Activated T-helper 17 cell treated with anti-CD3 and anti-CD28 coated beads, Interleukin-2, amount 50 U/mL, for 72 hours (primary cell): Measurements from ENCODE around the gene WSB1. TPM values are rescaled to one million over a fixed set of nuclear protein-coding genes. Genes with fewer than 3 reads are reported as not detected.
"Not testable (repeated sequence)": the region's sequence is repeated elsewhere in the genome, so short reads cannot be mapped to it uniquely, and the experiment has no call there.

Experiments
- ATAC-seq: fragments of 150-1000 bp; cut with Tn5 transposase; replicated peaks from 2 replicates; pipeline ENCODE4 v1.10.0; 2021; ENCODE audit warnings: mild to moderate bottlenecking, moderate library complexity
- H3K27ac Mint-ChIP-seq: one replicate; pipeline ENCODE4 v1.8.0; 2022; ENCODE audit warnings: mixed read lengths
- H3K27me3 Mint-ChIP-seq: one replicate; pipeline ENCODE4 v1.8.0; 2022; ENCODE audit warnings: mixed read lengths
- H3K36me3 Mint-ChIP-seq: one replicate; pipeline ENCODE4 v1.8.0; 2022; ENCODE audit warnings: low read depth, mild to moderate bottlenecking, mixed read lengths
- H3K4me1 Mint-ChIP-seq: one replicate; pipeline ENCODE4 v1.8.0; 2022; ENCODE audit warnings: mixed read lengths
- H3K4me3 Mint-ChIP-seq: one replicate; pipeline ENCODE4 v1.8.0; 2022; ENCODE audit warnings: mild to moderate bottlenecking, mixed read lengths
- H3K9me3 Mint-ChIP-seq: one replicate; pipeline ENCODE4 v1.8.0; 2022; ENCODE audit warnings: mixed read lengths
- total RNA-seq, 2 donors: library from RNA; stranded (reverse); gene quantifications; one replicate each; pipeline ENCODE4 v1.2.3, GENCODE V29; 2022

WSB1 gene
- total RNA-seq, 2 donors from 2014 or later: 118 to 403 TPM

DNA sequence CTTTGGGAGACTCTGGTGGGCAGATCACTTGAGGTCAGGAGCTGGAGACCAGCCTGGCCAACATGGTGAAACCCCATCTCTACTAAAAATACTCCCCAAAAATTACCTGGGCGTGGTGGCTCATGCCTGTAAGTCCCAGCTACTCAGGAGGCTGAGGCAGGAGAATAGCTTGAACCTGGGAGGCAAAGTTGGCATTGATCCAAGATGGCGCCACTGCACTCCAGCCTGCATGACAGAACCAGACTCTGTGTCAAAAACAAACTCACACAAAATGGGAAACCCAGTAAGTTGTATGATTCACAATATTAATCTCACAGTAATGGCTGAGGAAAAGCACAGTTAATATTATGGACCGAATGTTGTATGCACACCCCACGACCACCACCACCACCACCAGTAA lies 24.3 kb downstream of the WSB1 start:
- Mint-ChIP-seq H3K4me3 (no peak overlapping the region), H3K27me3 (no peaks in the 10 kb centered on the region), H3K27ac (no peak overlapping the region), H3K9me3 (no peaks in the 10 kb centered on the region), H3K36me3 (peaks cover 62% of the 10 kb centered on the region), H3K4me1 (peaks cover 1% of the 10 kb centered on the region)
- ATAC-seq: peak; percentile 43

DNA sequence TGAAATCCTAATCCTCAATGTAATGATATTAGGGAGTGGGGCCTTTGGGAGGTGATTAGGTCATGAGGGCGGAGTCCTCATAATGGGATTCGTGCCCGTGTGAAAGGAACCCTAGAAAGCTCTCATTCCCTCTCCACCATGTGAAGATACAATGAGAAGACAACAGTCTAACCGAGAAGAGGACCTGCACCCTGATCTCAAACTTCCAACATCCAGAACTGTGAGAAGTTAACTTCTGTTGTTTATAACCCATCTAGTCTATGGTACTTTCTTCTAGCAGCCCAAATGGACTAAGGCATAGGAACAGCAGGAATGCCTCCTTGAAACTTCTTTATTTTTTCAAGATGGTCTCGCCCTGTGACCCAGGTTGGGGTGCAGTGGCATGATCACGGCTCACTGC lies 24.7 kb downstream of the WSB1 start:
- Mint-ChIP-seq H3K9me3 (no peaks in the 10 kb centered on the region), H3K27me3 (no peaks in the 10 kb centered on the region), H3K4me3 (no peak overlapping the region), H3K36me3 (peaks cover 58% of the 10 kb centered on the region), H3K4me1 (peaks cover 5% of the 10 kb centered on the region), H3K27ac (peak overlapping the region; percentile 24)
- peak; percentile 10 for ATAC-seq

DNA sequence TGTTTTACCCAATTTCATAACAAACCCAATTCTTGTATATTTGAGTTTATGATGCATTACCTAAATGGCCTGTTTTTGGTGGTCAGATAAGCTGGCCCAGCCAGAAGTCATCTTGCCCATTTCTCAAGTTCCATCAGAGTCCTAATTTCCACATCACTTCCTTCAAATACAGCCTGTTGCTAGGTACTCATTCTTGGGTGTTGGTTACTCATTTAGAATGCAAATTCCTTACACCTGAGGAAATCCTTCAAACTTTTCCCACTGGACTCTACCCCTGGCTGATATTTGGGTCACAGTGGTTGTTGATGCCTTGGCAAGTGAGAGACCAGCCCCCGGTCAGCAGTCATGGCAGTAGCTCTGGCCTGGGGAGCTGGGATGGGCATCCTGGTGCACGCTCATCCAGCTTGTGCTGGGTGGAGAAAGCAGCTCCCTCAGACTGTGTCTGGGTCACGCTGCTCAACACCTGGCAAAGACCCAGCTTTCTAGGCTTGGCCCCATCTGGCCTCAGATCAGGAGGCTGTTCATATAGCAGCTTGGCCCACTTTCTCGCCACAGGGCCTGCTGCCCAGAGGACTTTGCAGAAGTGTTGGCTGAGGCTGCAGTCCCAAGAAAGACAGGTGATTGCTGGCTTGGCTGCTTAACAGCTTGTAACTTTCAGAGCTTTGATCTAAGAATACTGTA lies 25.8 kb downstream of the WSB1 start:
- Mint-ChIP-seq H3K4me3 (no peak overlapping the region), H3K27ac (peak overlapping the region; percentile 59)

DNA sequence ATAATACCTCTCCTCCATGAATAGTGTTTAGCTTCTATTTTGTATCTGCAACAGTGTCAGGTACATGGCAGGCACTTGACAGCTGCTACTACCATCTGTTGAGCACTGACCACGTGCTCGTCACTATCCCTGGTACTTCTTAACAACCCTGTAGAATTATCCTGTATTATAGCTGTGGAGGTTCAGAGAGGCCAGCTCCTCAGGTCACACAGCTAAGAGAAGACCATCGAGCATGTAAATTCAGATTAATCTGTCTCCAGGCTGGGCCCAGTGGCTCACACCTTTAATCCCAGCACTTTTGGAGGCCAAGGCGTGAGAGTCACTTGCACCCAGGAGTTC lies 26.3 kb downstream of the WSB1 start:
- Mint-ChIP-seq H3K9me3 (no peaks in the 10 kb centered on the region), H3K36me3 (peaks cover 42% of the 10 kb centered on the region), H3K4me3 (no peak overlapping the region), H3K27ac (peak overlapping the region; percentile 59), H3K27me3 (no peaks in the 10 kb centered on the region), H3K4me1 (peaks cover 5% of the 10 kb centered on the region)
- no peak for ATAC-seq

More for the DNA sequence above, 25.8 kb downstream of the WSB1 start:
- Mint-ChIP-seq H3K36me3 (peaks cover 47% of the 10 kb centered on the region), H3K27me3 (no peaks in the 10 kb centered on the region), H3K9me3 (no peaks in the 10 kb centered on the region), H3K4me1 (peaks cover 5% of the 10 kb centered on the region)
- ATAC-seq: no peak

DNA sequence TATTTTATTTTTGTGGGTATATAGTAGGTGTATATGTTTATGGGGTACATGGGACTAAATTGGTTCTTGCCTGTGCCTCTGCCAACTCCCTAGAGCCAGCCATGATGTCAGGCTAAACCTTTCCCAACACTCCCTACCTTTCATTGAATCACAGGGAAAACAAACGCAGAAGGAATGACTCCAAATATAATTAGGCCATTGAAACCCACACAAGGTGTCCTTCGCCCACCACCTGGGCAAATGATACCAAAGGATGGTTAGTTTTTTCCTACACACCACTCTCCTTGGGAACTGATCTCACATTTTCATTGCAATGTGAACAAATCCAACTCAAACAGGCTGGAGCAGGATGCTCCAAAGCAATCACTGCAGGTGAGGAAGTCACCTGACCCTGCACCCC lies 27.5 kb downstream of the WSB1 start:
- peaks cover 5% of the 10 kb centered on the region for H3K4me1 Mint-ChIP-seq
- H3K9me3 Mint-ChIP-seq: no peaks in the 10 kb centered on the region
- peaks cover 30% of the 10 kb centered on the region for H3K36me3 Mint-ChIP-seq
- ATAC-seq: no peak
- H3K27me3 Mint-ChIP-seq: no peaks in the 10 kb centered on the region
- H3K4me3 Mint-ChIP-seq: no peak overlapping the region
- no peak overlapping the region for H3K27ac Mint-ChIP-seq

DNA sequence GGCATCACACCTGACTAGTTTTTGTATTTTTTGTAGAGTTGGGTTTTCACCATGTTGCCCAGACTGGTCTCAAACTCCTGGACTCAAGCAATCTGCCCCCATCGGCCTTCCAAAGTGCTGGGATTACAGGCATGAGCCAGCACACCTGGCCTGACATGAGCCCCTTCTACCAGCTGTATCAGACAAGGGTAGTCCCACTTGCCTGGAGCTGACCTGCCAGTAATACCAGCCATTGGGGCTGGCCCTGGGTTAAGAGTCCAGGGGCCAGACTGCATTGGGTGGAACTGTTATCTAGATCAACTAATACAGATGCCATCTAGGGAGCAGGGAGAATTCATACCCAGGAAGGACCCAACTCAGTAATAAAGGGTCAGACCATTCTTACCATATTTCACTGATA lies 28.1 kb downstream of the WSB1 start:
- peaks cover 24% of the 10 kb centered on the region for H3K36me3 Mint-ChIP-seq
- ATAC-seq: no peak
- no peak overlapping the region for H3K4me3 Mint-ChIP-seq
- H3K9me3 Mint-ChIP-seq: no peaks in the 10 kb centered on the region
- no peak overlapping the region for H3K27ac Mint-ChIP-seq
- peaks cover 5% of the 10 kb centered on the region for H3K4me1 Mint-ChIP-seq
- H3K27me3 Mint-ChIP-seq: no peaks in the 10 kb centered on the region

DNA sequence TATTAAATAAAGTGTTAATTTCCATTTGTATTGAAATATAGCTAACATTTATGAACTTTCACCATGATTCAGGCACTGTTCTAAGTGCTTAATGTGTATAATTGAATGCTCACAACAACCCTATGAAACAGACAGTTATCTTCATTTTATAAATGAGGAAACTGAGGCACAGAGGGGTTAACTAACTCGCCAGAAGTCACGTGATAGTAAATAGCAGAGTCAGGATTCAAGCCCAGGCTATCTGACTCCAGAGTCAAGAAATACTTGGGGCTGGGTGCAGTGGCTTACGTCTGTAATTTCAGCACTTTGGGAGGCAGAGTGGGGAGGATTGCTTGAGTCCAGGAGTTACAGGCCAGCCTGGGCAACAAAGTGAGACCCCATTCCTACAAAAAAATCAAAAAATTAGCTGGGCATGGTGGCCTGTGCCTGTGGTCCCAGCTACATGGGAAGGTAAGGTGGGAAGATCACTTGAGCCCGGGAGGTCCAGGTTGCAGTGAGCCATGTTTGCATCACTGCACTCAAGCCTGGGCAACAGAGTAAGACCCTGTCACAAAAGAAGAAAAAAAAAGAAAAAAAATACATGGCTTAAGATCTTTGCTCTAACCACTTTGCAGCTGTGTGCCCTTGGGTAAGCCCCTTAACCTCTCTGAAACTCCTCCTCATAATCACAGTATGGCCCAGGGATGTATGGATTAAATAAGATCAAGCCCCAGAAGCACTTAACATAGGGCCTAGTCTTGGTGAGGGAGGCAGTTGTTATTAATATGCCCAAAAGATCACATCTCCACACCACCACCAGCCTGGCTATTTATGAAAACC lies 29.0 kb downstream of the WSB1 start:
- no peak for ATAC-seq
- peaks cover 5% of the 10 kb centered on the region for H3K4me1 Mint-ChIP-seq
- peaks cover 18% of the 10 kb centered on the region for H3K36me3 Mint-ChIP-seq
- H3K4me3 Mint-ChIP-seq: no peak overlapping the region
- H3K27me3 Mint-ChIP-seq: no peaks in the 10 kb centered on the region
- H3K27ac Mint-ChIP-seq: peak overlapping the region; percentile 51
- no peaks in the 10 kb centered on the region for H3K9me3 Mint-ChIP-seq

DNA sequence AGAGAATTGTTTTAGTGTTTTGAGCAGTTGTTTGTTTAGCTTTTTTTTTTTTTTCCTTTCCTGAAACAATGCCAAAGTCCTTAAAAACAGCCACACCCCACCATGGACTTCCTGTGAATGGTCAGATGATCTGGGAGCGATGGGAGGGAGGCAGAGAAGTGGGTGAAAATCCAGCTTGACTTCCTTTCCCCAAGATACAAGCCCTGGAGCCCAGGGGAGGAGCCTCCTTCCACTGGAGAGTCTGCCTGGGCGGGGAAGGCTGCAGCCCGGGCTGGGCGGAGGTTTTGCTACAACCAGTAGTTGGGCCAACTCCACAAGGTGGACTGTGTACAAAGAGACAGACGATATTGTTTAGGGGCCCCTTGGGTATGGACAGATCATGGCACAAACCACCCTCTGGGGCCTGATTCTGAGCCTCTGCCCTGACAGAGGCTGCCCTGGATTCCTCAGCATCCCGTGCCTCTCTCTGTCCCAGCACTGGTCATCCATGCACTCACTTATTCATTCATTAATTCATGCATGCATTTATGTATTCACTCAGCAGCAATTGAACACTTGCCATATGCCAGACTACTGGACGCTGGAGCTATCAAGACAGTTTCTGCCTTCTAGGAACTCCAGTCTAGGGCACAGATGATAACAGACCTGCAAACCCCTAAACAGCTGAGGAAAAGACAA lies 29.8 kb downstream of the WSB1 start:
- H3K27me3 Mint-ChIP-seq: no peaks in the 10 kb centered on the region
- H3K4me1 Mint-ChIP-seq: peaks cover 5% of the 10 kb centered on the region
- H3K9me3 Mint-ChIP-seq: no peaks in the 10 kb centered on the region
- no peak overlapping the region for H3K4me3 Mint-ChIP-seq
- H3K27ac Mint-ChIP-seq: no peak overlapping the region
- H3K36me3 Mint-ChIP-seq: peaks cover 10% of the 10 kb centered on the region
- no peak for ATAC-seq

DNA sequence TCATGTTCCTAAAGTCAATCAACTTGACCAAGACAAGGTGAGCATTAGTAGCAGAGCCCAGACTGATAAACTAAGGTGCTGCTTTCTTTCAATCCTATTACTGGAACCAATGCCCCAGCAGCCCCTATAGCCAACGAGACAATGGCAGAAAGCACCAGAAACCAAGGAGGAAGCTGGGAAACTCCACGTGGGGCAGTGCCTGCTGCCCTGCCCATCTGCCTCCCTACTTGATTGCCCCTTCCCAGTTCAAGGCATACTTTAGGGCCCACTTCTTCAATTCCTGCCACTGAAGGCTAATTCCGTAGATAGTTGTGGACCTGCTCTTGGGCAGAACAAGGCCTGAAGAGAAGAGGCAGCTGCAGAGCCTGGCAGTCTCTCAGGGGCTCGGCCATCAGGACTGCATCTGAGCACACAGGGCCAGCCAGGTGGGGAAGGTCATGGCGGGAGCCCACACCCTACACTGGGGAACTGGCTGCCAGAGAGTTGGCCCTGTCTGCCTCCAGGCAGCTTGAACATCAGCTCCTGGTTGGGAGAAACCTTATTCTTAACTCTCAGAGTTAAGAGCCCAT lies 30.9 kb downstream of the WSB1 start:
- Mint-ChIP-seq H3K27ac (no peak overlapping the region), H3K4me3 (no peak overlapping the region), H3K36me3 (peaks cover 1% of the 10 kb centered on the region), H3K4me1 (peaks cover 5% of the 10 kb centered on the region), H3K9me3 (no peaks in the 10 kb centered on the region), H3K27me3 (no peaks in the 10 kb centered on the region)
- no peak for ATAC-seq

DNA sequence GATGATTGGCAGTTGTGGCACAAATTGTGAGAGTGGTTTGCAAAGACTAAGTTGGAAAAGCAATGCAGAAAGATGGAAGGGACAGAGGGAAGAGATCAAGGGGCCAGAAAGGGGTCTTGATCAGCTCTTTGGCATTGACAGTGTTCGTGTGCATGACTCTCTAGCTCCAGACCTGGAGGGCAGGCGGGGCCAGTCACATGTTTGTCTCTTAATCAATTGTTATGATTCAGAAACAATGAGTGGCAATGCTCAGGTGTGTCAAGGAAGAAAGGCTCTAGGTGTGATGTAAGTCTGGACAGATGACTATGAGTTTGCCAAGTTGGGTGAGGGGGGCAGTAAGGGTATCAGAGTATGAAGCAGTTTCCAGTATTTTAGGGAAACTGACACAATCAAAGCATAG lies 32.1 kb downstream of the WSB1 start:
- Mint-ChIP-seq H3K4me3 (no peak overlapping the region), H3K36me3 (no peaks in the 10 kb centered on the region), H3K27me3 (no peaks in the 10 kb centered on the region), H3K27ac (no peak overlapping the region), H3K9me3 (no peaks in the 10 kb centered on the region), H3K4me1 (peaks cover 5% of the 10 kb centered on the region)
- no peak for ATAC-seq

DNA sequence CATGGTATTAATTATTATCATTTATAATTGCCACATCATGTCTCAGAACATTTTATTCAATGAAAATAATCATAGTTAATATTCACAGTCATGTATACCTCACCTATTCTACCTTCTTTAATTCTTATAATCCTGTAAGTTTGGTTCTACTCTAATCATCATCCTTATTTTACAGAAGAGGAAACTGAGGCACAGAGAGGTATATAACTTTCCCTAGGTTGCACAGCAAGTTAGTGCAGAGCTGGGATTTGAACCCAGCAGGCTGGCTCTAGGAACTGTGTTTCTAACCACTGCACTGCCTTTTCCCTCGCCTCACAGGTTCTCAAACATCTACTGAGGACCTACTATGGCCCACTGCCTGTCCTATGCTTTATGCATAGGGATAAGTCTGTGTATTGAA lies 32.7 kb downstream of the WSB1 start:
- H3K4me3 Mint-ChIP-seq: no peak overlapping the region
- H3K9me3 Mint-ChIP-seq: no peaks in the 10 kb centered on the region
- H3K27me3 Mint-ChIP-seq: no peaks in the 10 kb centered on the region
- peaks cover 5% of the 10 kb centered on the region for H3K4me1 Mint-ChIP-seq
- no peak overlapping the region for H3K27ac Mint-ChIP-seq
- ATAC-seq: no peak
- no peaks in the 10 kb centered on the region for H3K36me3 Mint-ChIP-seq

DNA sequence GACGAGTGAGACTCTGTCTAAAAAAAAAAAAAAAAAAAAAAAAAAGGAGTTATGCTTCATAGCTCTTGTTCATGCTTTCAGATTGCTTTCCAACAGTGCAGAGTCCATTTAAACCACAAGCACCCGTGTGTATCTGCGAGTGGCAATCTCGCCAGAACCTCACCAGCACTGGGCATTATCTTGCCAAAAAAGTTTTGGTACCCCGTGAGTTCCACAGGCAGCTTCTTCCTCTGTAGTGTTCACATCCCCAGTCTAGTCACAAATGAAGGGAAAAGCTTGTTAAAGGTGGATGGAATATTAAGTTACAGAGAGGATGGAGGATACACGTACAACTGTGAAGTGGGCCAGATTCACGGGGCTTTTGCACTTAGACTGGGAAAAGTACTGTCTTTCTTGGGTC lies 33.5 kb downstream of the WSB1 start:
- H3K4me1 Mint-ChIP-seq: peaks cover 5% of the 10 kb centered on the region
- ATAC-seq: no peak
- no peak overlapping the region for H3K27ac Mint-ChIP-seq
- H3K4me3 Mint-ChIP-seq: no peak overlapping the region
- H3K36me3 Mint-ChIP-seq: no peaks in the 10 kb centered on the region
- no peaks in the 10 kb centered on the region for H3K27me3 Mint-ChIP-seq
- H3K9me3 Mint-ChIP-seq: no peaks in the 10 kb centered on the region

DNA sequence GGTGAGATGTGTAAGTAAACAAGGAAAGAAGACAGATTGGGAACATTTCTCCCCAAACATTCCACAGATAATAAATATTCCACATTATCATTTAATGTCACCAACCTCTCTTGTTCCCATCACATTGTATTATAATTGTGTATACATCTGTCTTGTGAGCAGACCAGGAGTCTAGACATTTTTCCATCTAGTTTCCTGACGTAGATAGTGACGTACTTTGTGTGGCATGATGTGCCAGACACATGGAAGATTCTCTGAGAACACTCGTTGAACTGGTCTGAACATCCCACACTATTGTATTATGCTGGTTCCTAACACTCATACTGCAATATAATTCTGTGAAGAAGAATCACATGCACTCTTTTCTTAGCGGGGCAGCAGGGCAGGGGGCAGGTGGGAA lies 34.0 kb downstream of the WSB1 start:
- no peak for ATAC-seq
- no peaks in the 10 kb centered on the region for H3K9me3 Mint-ChIP-seq
- H3K27ac Mint-ChIP-seq: no peak overlapping the region
- no peaks in the 10 kb centered on the region for H3K27me3 Mint-ChIP-seq
- H3K4me3 Mint-ChIP-seq: no peak overlapping the region
- peaks cover 5% of the 10 kb centered on the region for H3K4me1 Mint-ChIP-seq
- no peaks in the 10 kb centered on the region for H3K36me3 Mint-ChIP-seq

DNA sequence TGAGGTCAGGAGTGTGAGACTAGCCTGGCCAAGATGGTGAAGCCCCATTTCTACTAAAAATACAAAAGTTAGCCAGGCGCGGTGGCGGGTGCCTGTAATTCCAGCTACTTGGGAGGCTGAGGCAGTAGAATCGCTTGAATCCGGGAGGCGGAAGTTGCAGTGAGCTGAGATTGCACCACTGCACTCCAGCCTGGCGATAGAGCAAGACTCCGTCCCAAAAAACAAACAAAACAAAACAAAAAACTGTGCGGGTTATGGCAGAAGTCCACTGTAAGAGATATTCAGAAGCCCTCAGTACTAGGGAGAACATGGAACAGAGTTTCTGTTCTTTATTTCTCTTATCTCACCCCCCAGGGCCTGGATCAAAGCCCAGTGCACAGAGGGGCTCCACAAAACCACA lies 34.8 kb downstream of the WSB1 start:
- ATAC-seq, H3K27ac Mint-ChIP-seq, H3K4me1 Mint-ChIP-seq, H3K4me3 Mint-ChIP-seq, H3K27me3 Mint-ChIP-seq, H3K9me3 Mint-ChIP-seq, H3K36me3 Mint-ChIP-seq: not testable (repeated sequence)
